Erythroblast (primary cell): ENCODE data around the gene ELOF1.
"Not testable (repeated sequence)": the region's sequence is repeated elsewhere in the genome, so short reads cannot be mapped to it uniquely, and the experiment has no call there.

Experiments
- GATA1 ChIP-seq: IDR thresholded peaks from 2 replicates; pipeline ENCODE4 v1.6.1; 2011; ENCODE audit warnings: low read depth, mild to moderate bottlenecking, control low read depth, low read length, moderate library complexity
- POLR2A ChIP-seq: IDR thresholded peaks from 2 replicates; pipeline ENCODE4 v1.6.1; 2011; ENCODE audit warnings: mild to moderate bottlenecking, low read length

DNA sequence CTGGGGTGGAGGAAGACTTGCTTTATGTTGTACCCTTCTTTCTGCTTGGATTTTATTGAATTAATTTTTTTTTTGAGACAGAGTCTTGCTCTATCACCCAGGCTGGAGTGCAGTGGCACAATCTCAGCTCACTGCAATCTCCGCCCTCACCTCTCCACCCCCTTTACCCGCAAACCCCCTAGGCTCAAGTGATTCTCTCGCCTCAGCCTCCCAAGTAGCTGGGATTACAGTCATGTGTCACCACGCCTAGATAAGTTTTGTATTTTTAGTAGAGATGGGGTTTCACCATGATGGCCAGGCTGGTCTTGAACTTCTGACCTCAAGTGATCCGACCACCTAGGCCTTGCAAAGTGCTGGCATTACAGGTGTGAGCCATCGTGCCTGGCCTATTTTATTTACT lies 14.3 kb upstream of the ELOF1 start:
- TF ChIP-seq POLR2A, GATA1: not testable (repeated sequence)
